Esophagus squamous epithelium (tissue), 4 donors: ENCODE data around the gene BMPER.

Experiments
- POLR2A ChIP-seq, 4 donors: fragments of 450-650 bp; IDR thresholded peaks; one replicate each; pipeline ENCODE4 v1.6.1; 2017; ENCODE audit warnings: antibody characterized with exemption in 4 of 4, mild to moderate bottlenecking in 4 of 4, moderate library complexity in 3 of 4
- TF ChIP-seq, protein P1 (sequence below), 6 experiments: fragments of 450-650 bp in 4 of 6; fragments of 200-600 bp in 2 of 6; sonication (generic) in 2 of 6; IDR thresholded peaks; one replicate each; pipeline ENCODE4 v1.5.1; 2016 to 2019; ENCODE audit warnings: antibody characterized with exemption in 6 of 6, mild to moderate bottlenecking in 4 of 6, moderate library complexity in 4 of 6

GRCh38 chr7:34165927-34166550 is 260.7 kb downstream of the BMPER start:
- TF ChIP-seq, protein P1, sequence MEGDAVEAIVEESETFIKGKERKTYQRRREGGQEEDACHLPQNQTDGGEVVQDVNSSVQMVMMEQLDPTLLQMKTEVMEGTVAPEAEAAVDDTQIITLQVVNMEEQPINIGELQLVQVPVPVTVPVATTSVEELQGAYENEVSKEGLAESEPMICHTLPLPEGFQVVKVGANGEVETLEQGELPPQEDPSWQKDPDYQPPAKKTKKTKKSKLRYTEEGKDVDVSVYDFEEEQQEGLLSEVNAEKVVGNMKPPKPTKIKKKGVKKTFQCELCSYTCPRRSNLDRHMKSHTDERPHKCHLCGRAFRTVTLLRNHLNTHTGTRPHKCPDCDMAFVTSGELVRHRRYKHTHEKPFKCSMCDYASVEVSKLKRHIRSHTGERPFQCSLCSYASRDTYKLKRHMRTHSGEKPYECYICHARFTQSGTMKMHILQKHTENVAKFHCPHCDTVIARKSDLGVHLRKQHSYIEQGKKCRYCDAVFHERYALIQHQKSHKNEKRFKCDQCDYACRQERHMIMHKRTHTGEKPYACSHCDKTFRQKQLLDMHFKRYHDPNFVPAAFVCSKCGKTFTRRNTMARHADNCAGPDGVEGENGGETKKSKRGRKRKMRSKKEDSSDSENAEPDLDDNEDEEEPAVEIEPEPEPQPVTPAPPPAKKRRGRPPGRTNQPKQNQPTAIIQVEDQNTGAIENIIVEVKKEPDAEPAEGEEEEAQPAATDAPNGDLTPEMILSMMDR (IDR thresholded peaks at IDR 0.05), result peak in 4 of 6 experiments; percentile 8 to 47 (median 34)
- TF ChIP-seq POLR2A (IDR thresholded peaks at IDR 0.05), result no peak
